ENCODE results near the gene SCN2A. TPM values are rescaled to one million over a fixed set of nuclear protein-coding genes. Genes with fewer than 3 reads are reported as not detected.

SCN2A gene
- total and polyA plus RNA-seq, 10 of the 15 experiments (the other 5 are each of a cell fraction or from before 2014, with no cell fraction given), result 0.01 TPM; not detected in 8

- Histone ChIP-seq H3K79me2 (ENCODE audit: control insufficient read depth, insufficient read depth, low read length) (no peaks in the 10 kb centered on the region), H3K4me2 (ENCODE audit: control insufficient read depth, insufficient read depth) (no peak overlapping the region), H2AFZ (ENCODE audit: control insufficient read depth, low read depth, low read length) (no peak overlapping the region), H3K27me3 (replicated peaks in 1 of 2; ENCODE audit: control insufficient read depth in 2 of 2, insufficient read depth in 2 of 2, low read length in 1 of 2) (no peaks in the 10 kb centered on the region), H3K4me3 (no peak overlapping the region), H3K36me3 (ENCODE audit: control insufficient read depth in 2 of 2, insufficient read depth in 2 of 2, low read length in 1 of 2) (no peaks in the 10 kb centered on the region), H3K27ac (ENCODE audit: control insufficient read depth, insufficient read depth) (no peak overlapping the region), H4K20me1 (ENCODE audit: control insufficient read depth, insufficient read depth) (no peaks in the 10 kb centered on the region), H3K9me3 (replicated peaks; ENCODE audit: control insufficient read depth, insufficient read depth, low read length) (no peaks in the 10 kb centered on the region), H3K9ac (ENCODE audit: control insufficient read depth, insufficient read depth, low read length) (no peak overlapping the region), H3K4me1 (ENCODE audit: control insufficient read depth, insufficient read depth, low read length) (no peaks in the 10 kb centered on the region)
- 21% methylated on average over 4 of the region's 4 CpGs for WGBS (ENCODE audit: insufficient coverage, insufficient replicate concordance, low lambda C conversion rate, missing lambda C conversion rate)
- in situ Hi-C loops (cut with MboI), result no loop called here
- DNase-seq (ENCODE audit: low read depth, low spot score) (no peak), ATAC-seq (no peak), FAIRE-seq (no peak)
- intact Hi-C loops (cut with micrococcal nuclease; ENCODE audit: unreplicated experiment), result no loop called here
- POLR2A ChIA-PET, result interaction anchor here (1.0 kb wide), 1 partner anchor 13 kb away, joined by 4 read pairs; no protein-coding TSS in a partner anchor
- RAD21 ChIA-PET (ENCODE audit: unreplicated experiment), result interaction anchor here (1.4 to 1.5 kb wide), 2 partner anchors 9 to 25 kb away, joined by 5 to 6 read pairs; no protein-coding TSS in a partner anchor
- CTCF ChIA-PET, result interaction anchor here (0.8 to 1.2 kb wide), 3 partner anchors 9 to 125 kb away, joined by 3 to 5 read pairs (median 3); no protein-coding TSS in a partner anchor
- BruUV-seq (replicated peaks), result no TSS peak
- SMC1A ChIA-PET (ENCODE audit: uncharacterized antibody, unreplicated experiment), result interaction anchor here (0.8 to 1.9 kb wide), 4 partner anchors 9 to 26 kb away, joined by 3 to 9 read pairs (median 3); no protein-coding TSS in a partner anchor
- no peak for TF ChIP-seq SMAD5 (IDR thresholded peaks at IDR 0.05; ENCODE audit: low read depth)
- no peak for TF ChIP-seq BCL3 (IDR thresholded peaks at IDR 0.05; ENCODE audit: borderline replicate concordance, insufficient read depth, low read depth, low read length, poor library complexity, severe bottlenecking)
- TF ChIP-seq TAF1 (IDR thresholded peaks at IDR 0.05; ENCODE audit: borderline replicate concordance, low read depth, low read length), result no peak
- TF ChIP-seq RBBP5 (conservative IDR thresholded peaks at IDR 0.05), result no peak
- no peak for TF ChIP-seq MAX (IDR thresholded peaks at IDR 0.05; ENCODE audit: low read depth, low read length)
- no peak for TF ChIP-seq PBX3 (IDR thresholded peaks at IDR 0.05; ENCODE audit: insufficient replicate concordance, low read depth, low read length)
- no peak for TF ChIP-seq BHLHE40 (IDR thresholded peaks at IDR 0.05; ENCODE audit: borderline replicate concordance in 1 of 2, low read depth in 2 of 2, low read length in 1 of 2)
- TF ChIP-seq POLR2AphosphoS5 (IDR thresholded peaks at IDR 0.05; ENCODE audit: low read length), result no peak
- no peak for TF ChIP-seq NFYB (IDR thresholded peaks at IDR 0.05; ENCODE audit: insufficient read depth, low read depth, low read length)
- no peak for TF ChIP-seq RFX5 (IDR thresholded peaks at IDR 0.05; ENCODE audit: low read depth, low read length)
- TF ChIP-seq RCOR1 (conservative IDR thresholded peaks at IDR 0.05; ENCODE audit: low read depth, low read length), result no peak
- TF ChIP-seq SMAD1 (IDR thresholded peaks at IDR 0.05; ENCODE audit: low read depth, partially characterized antibody), result no peak
- TF ChIP-seq HDAC2 (IDR thresholded peaks at IDR 0.05), result no peak
- TF ChIP-seq STAT1 (conservative IDR thresholded peaks at IDR 0.05), result no peak
- no peak for TF ChIP-seq NFXL1 (IDR thresholded peaks at IDR 0.05; ENCODE audit: borderline replicate concordance)
- TF ChIP-seq ZNF592 (IDR thresholded peaks at IDR 0.05), result no peak
- TF ChIP-seq HDAC6 (IDR thresholded peaks at IDR 0.05; ENCODE audit: unreplicated experiment), result no peak
These were observed 188.5 kb downstream of the SCN2A start for GRCh38 chr2:165427686-165428085.
